Stimulated activated naive CD8-positive, alpha-beta T cell treated with anti-CD3 and anti-CD28 coated beads, Interleukin-15, Interleukin-2, amounts not matched to agents 100 U/mL and 50 U/mL, for 24 hours (primary cell): ENCODE data around the gene FGF19.

Experiments
- ATAC-seq: fragments of 150-1000 bp; cut with Tn5 transposase; one replicate; pipeline ENCODE4 v1.10.0; 2021
- DNase-seq: peaks from one replicate; pipeline ENCODE4 v3.0.0; 2021

The FGF19 gene

GRCh38 chr11:69703768-69704507 lies at the start of gene FGF19:
TSS of gene FGF19 (minus strand) at chr11:69704022. CDS start at chr11:69703876, 146 bp downstream.
- DNase-seq (no peak), ATAC-seq (no peak)

GRCh38 chr11:69752890-69753289 lies 49.1 kb upstream of the FGF19 start:
- DNase-seq (no peak), ATAC-seq (no peak)

GRCh38 chr11:69750875-69751597 lies 47.2 kb upstream of the FGF19 start:
- no peak for ATAC-seq
- DNase-seq = no peak

GRCh38 chr11:69750108-69750850 lies 46.5 kb upstream of the FGF19 start:
- DNase-seq (no peak), ATAC-seq (no peak)

- DNase-seq (no peak), ATAC-seq (no peak)
Observed at GRCh38 chr11:69748637-69749036, 44.8 kb upstream of the FGF19 start.

- DNase-seq (no peak), ATAC-seq (no peak)
Observed at GRCh38 chr11:69746752-69747742, 43.2 kb upstream of the FGF19 start.

GRCh38 chr11:69746140-69746539 lies 42.3 kb upstream of the FGF19 start:
- DNase-seq = no peak
- ATAC-seq = no peak

GRCh38 chr11:69745201-69745600 lies 41.4 kb upstream of the FGF19 start:
- ATAC-seq = no peak
- no peak for DNase-seq

GRCh38 chr11:69744435-69744834 lies 40.6 kb upstream of the FGF19 start:
- no peak for ATAC-seq

GRCh38 chr11:69734841-69735240 lies 31.0 kb upstream of the FGF19 start:
- ATAC-seq = no peak
- no peak for DNase-seq

More at GRCh38 chr11:69744435-69744834, 40.6 kb upstream of the FGF19 start:
- no peak for DNase-seq

- ATAC-seq = no peak
- DNase-seq = no peak
Observed at GRCh38 chr11:69734367-69734766, 30.5 kb upstream of the FGF19 start.

- ATAC-seq (no peak), DNase-seq (no peak)
Observed at GRCh38 chr11:69732910-69733309, 29.1 kb upstream of the FGF19 start.

GRCh38 chr11:69731110-69731509 lies 27.3 kb upstream of the FGF19 start:
- DNase-seq = no peak
- ATAC-seq = no peak

GRCh38 chr11:69730500-69730899 lies 26.7 kb upstream of the FGF19 start:
- ATAC-seq (peak; percentile 21), DNase-seq (no peak)

GRCh38 chr11:69729252-69729651 lies 25.4 kb upstream of the FGF19 start:
- ATAC-seq = no peak
- no peak for DNase-seq

GRCh38 chr11:69727266-69727665 lies 23.4 kb upstream of the FGF19 start:
- ATAC-seq = no peak
- no peak for DNase-seq

GRCh38 chr11:69726481-69726880 lies 22.7 kb upstream of the FGF19 start:
- ATAC-seq = no peak
- DNase-seq = no peak

GRCh38 chr11:69726019-69726418 lies 22.2 kb upstream of the FGF19 start:
- no peak for DNase-seq
- no peak for ATAC-seq

- ATAC-seq = no peak
- no peak for DNase-seq
Observed at GRCh38 chr11:69721745-69722144, 17.9 kb upstream of the FGF19 start.

GRCh38 chr11:69721106-69721505 lies 17.3 kb upstream of the FGF19 start:
- ATAC-seq = no peak
- DNase-seq = no peak

- ATAC-seq (no peak), DNase-seq (no peak)
Observed at GRCh38 chr11:69718912-69719311, 15.1 kb upstream of the FGF19 start.

GRCh38 chr11:69718147-69718546 lies 14.3 kb upstream of the FGF19 start:
- ATAC-seq = peak; percentile 42
- peak; percentile 42 for DNase-seq
